Measurements from ENCODE around the gene THSD4. TPM values are rescaled to one million over a fixed set of nuclear protein-coding genes. Genes with fewer than 3 reads are reported as not detected.

THSD4 gene
- total and polyA plus RNA-seq, 9 of the 15 experiments (the other 6 are each of a cell fraction or from before 2014, with no cell fraction given) = 0.04 TPM; not detected in 5

- no peak for FAIRE-seq
- no peak for ATAC-seq
- in situ Hi-C loops (cut with MboI) (no loop called here), intact Hi-C loops (cut with micrococcal nuclease) (no loop called here)
- H3K9me1 ChIP-seq (ENCODE audit: control insufficient read depth, insufficient read depth, low read length) = no peaks in the 10 kb centered on the region
- no peak overlapping the region for H3K9ac ChIP-seq (ENCODE audit: insufficient read depth in 1 of 2, low read depth in 2 of 2, low read length in 2 of 2)
- no peaks in the 10 kb centered on the region for H3K79me2 ChIP-seq (ENCODE audit: control insufficient read depth, insufficient read depth, low read length)
- CTCF ChIA-PET (ENCODE audit: low intra/inter-chr PET ratio) = no interaction called here
- H3K4me3 ChIP-seq = no peak overlapping the region
- 0% methylated on average over 2 of the region's 2 CpGs for WGBS (ENCODE audit: insufficient coverage, low coverage, missing lambda C conversion rate)
- no peak overlapping the region for H2AFZ ChIP-seq (ENCODE audit: low read depth, low read length)
- no peaks in the 10 kb centered on the region for H4K20me1 ChIP-seq (replicated peaks; ENCODE audit: control insufficient read depth, insufficient read depth, low read length)
- no peak overlapping the region for H3K27ac ChIP-seq (ENCODE audit: extremely low read depth, low read depth, low read length)
- POLR2A ChIA-PET = interaction anchor here (0.7 kb wide), 1 partner anchor 239 kb away, joined by 4 read pairs; no protein-coding TSS in a partner anchor
- no peaks in the 10 kb centered on the region for H3K27me3 ChIP-seq (ENCODE audit: control insufficient read depth in 2 of 2, insufficient read depth in 2 of 2, low read length in 2 of 2)
- H3K9me3 ChIP-seq (replicated peaks; ENCODE audit: control insufficient read depth, insufficient read depth, low read depth, low read length) = no peaks in the 10 kb centered on the region
- H3K4me2 ChIP-seq (ENCODE audit: insufficient read depth, low read length) = no peak overlapping the region
- no peak for DNase-seq (ENCODE audit: extremely low read depth in 1 of 4, low spot score in 3 of 4)
- no peaks in the 10 kb centered on the region for H3K36me3 ChIP-seq (ENCODE audit: control insufficient read depth, insufficient read depth, low read length)
- BruUV-seq (replicated peaks) = no TSS peak
- TF ChIP-seq HMBOX1 (IDR thresholded peaks at IDR 0.05) (no peak), MCM7 (IDR thresholded peaks at IDR 0.05) (no peak), CHD4 (IDR thresholded peaks at IDR 0.05; ENCODE audit: insufficient read depth, insufficient replicate concordance, low read depth, low read length, poor library complexity, severe bottlenecking) (no peak), U2AF1 (optimal IDR thresholded peaks at IDR 0.05; ENCODE audit: low read depth, low read length) (no peak), FIP1L1 (IDR thresholded peaks at IDR 0.05; ENCODE audit: low read depth, low read length, poor library complexity, severe bottlenecking) (no peak), ZNF644 (tag; IDR thresholded peaks at IDR 0.05; ENCODE audit: low read depth) (no peak), ZBED1 (IDR thresholded peaks at IDR 0.05) (no peak)
- no peaks in the 10 kb centered on the region for H3K4me1 ChIP-seq (replicated peaks in 1 of 2; ENCODE audit: control insufficient read depth in 2 of 2, insufficient read depth in 2 of 2, low read length in 2 of 2)
Observed at GRCh38 chr15:71151081-71151480, 35.8 kb downstream of the THSD4 start.
